HG03558 (cell line): Measurements from ENCODE around the gene RLF.
"Not testable (repeated sequence)": the region's sequence is repeated elsewhere in the genome, so short reads cannot be mapped to it uniquely, and the experiment has no call there.

Experiments used
- ATAC-seq: cut with Tn5 transposase; IDR thresholded peaks from one replicate; pipeline ENCODE4 v1.9.1; 2021; ENCODE audit warnings: moderate number of reproducible peaks; ENCODE audit not compliant: unreplicated experiment; ENCODE audit errors: extremely low read depth

Gene RLF

DNA sequence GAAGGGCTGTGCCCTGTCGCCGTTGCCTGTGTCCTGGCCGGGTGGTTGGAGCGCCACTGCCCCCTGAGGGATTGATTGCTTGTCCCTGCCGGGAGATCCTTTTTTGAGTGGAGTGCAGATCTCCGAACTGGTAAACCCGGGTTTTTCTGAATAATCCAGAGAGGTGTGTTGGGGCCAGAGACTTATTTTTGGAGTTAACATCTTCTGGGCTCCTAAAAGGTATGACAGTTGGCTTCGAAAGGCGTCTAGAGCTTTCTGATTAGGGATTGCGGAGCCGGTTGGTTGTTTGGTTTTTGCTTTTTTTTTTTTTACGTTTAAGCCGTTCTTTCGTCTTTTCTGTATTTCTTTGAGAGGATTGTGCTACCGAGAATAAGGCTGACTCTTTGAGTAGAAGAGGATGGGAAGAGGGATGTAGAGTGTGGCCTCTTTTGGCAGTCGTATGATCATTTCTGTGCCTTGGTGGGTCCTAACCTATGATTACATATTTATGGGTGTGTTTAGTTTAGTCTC, 756 bp downstream of the RLF start:
- peak; percentile 17 for ATAC-seq

DNA sequence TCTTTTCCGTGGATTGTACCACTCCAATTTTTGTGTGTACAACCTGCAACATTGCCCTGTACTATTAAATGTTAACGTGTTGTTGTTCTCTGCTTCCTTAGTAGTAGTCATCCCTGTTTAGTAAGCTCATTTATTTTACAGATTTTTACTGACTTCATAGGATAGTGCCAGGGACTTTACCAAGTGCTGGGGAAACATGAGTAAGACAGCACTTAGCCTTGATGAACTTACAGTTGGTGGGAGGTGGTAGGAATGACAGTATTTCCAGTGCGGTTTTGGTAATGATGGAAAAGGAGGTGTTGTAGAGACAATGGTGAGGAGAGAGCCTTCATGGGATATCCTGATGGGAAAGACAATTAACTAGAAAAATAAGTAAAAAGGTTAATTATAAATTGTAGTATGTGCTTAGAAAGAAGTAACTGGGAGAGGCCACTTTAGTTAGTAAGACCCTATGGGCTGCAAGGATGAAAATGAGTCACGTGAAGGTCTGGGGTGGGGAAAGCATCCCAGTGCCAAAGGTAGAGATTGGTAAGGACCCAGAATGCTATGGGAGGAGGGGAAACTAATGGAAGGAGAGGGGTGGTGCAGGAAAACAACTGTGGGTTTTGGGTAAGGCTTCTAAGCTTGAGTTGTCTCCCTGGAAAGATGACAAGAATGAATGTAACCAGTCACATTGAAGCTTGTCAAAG, 1.7 kb downstream of the RLF start:
- no peak for ATAC-seq

DNA sequence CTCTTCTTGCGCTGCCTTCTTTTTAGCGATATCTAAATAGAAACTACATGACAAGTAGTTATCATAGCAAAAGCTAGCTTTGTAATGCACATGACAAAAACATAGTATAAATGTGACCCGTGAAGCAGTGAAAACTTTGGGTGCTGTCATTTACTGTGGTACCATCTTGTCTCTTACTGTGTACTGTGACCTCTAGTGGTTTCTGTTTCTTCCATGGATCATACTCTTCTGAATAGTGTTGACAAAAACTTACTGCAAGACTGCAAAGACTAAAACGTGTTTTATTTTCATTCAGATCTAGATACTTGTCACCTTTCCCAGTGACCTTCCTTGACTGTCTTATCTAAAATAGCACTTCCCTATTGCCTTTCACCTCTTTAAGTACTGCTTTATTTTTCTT, 6.1 kb downstream of the RLF start:
- no peak for ATAC-seq

DNA sequence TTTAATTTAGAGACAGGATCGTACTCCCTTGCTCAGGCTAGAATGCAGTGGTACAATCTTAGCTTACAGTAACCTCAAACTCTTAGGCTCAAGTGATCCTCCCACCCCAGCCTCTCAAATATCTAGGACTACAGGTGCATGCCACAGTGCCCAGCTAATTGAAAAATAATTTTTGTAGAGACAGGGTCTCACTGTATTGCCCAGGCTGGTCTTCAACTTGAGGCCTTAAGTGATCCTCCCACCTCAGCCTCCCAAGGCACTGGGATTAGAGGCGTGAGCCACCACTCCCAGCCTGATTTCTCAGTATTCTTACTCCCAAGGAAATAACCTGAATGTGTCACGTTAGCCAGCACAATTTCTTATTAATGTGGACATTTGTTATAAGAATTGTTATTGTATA, 9.8 kb downstream of the RLF start:
- ATAC-seq = no peak

DNA sequence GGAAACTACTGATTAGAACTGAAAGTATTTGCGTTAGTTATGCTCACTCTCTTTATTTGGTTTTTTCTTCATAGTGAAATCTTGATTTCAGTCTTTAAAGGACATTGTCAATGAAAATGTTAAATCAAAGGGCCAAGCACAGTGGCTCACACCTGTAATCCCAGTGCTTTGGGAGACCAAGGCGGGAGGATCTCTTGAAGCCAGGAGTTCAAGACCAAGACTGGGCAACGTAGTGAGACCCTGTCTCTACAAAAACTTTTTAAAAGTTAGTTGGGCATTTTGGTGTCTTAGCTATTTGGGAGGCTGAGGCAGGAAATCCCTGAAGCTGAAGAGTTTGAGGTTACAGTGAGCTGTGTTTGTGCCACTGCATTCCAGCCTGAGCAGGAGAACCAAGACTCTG, 13.6 kb downstream of the RLF start:
- no peak for ATAC-seq

DNA sequence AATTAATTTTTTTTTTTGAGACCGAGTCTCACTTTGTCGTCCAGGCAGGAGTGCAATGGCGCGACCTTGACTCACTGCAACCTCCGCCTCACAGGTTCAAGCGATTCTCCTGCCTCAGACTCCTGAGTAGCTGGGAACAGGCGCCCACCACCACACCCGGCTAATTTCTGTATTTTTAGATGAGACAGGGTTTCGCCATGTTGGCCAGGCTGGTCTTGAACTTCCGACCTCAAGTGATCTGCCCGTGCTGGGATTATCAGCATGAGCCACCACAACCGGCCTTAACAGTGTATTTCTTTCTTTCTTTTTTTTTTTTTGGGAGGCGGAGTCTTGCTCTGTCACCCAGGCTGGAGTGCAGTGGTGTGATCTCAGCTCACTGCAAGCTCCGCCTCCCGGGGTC, 15.8 kb downstream of the RLF start:
- not testable (repeated sequence) for ATAC-seq

DNA sequence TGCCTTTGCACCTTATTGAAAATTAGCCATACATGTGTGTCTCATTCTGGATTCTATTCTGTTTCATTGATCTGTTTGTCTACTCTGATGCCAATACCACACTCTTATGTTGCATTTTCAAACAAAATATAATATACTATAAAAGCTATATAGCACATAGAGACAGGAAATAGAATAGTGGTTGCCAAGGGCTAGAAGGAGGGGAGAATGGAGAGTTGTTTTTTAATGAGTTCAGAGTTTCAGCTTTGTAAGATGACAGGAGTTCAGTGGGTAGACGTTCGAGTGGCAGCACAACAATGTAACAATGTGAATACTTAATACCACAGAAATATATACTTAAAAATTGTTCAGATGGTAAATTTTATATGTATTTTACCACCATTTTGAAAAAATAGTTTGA, 17.0 kb downstream of the RLF start:
- no peak for ATAC-seq

DNA sequence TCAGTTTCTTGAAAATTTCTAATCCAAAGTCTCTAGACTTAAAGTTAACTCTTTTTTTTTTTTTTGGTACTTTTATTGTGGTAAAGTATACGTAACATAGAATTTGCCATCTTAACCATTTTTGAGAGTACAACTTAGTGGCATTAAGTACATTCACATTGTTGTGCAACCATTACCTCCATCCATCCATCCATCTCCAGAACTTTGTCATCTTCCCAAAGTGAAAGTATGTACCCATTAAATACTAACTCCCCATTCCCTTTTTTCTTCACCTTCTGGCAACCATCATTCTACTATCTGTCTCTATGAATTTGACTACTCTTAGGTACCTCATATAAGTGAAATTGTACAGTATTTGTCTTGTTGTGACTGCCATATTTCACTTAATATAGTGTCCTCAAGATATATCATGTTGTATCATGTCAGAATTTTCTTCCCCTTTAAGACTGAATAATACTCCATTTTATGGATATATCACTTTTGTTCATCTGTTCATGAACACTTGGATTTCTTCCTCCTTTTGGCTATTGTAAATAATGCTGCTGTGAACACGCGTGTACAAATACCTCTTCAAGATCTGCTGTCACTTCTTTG, 18.4 kb downstream of the RLF start:
- no peak for ATAC-seq

DNA sequence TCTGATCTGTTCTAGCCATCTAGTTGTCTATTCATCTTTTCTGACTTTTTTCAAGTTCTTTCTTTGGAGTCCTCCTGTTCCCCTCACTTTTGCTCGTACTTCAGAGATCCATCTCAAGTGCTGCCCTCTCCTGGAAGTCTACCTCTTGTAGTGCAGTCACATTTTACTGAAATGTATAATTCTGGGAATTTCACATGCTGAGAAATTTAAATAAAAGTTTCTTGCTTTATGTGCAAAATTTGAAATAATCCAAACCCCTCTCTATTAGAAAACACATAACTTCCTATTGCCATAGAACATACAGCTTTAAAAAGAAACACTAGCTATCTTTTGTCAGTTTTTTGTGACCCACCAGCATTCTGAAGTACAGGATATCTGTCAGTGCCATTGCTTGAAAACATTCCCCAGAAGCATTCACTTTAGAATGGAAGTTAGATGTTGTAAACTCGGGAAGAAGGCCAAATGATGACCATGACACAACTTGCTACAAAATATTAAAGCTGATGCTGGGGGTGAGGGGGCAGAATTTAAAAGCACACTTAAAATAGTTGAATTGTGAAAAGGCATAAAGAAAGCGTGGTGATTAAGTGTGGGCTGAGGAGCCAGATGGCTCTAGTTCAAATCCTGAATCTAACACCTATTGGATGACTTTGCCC, 22.0 kb downstream of the RLF start:
- no peak for ATAC-seq

DNA sequence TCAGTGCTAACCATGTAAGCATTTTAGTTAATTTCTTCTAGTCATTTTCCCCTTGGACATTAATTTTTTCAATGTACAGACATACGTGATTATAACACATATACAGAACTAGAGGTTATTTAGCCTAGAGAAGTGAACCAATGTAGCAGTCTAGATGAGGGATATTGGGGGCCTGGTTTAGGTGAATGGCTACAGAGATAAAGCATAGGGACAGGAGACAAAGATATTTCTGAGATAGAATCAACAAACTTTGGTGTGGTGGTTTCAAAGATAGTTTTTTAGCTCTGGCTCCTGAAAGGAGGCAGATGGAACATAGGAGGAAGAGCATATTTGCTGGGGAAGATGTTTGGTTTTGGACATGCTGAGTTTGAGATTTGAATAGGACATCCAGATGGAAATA, 23.0 kb downstream of the RLF start:
- no peak for ATAC-seq

DNA sequence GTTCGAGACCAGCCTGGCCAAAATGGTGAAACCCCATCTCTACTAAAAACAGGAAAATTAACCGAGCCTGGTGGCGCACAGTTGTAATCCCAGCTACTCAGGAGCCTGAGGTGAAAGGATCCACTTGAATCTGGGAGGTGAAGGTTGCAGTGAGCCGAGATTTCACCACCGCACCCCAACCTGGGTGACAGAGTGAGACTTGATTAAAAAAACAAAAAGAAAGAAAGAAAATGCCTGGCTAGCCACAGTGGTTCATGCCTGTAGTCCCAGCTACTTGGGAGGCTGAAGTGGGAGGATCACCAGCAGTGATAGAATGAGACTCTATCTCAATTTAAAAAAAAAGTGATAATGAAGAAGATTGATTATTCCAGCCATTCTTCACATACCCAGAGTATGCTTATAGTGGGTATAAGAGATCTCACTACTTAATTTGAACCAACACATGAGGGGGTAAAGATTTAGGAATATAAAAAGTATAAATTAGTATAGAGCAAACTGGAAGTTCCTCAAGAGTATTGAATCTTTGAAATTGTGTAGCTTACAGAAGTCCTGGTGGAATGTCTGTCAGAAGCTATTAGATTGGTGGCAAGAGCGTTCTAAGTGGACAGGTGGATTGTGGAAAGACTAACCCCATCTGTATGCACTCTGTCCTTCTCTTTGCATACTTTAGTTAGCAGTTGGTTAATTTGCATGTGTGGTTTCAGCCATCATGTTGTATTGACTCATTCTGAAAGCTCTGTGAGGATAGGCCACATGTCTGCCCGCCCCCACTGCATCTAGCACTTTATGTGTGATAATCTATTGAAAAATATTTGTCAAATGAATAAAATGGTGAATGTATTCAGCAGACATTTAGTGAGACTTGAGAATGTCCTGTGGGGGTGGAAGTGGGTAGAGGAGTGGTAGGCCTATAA, 25.0 kb downstream of the RLF start:
- peak; percentile 95 for ATAC-seq

DNA sequence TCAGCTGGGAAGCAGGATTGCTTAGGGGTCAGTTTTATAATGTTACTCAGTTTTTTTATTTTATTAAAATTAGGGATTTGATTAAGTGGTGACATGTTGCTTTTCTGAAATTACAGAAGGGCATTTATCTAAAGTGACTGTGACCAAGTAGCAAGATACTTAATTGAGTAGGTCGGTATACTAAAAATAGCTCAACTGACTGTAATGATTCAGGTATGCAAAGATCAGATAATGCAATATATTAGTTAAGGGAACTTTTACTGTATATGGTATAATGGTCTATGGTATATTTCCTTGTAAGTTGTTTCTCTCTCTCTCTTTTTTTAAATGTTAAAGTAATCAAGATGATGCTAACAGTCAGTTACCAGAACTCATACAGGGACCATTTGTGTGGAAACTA, 26.2 kb downstream of the RLF start:
- ATAC-seq = no peak

DNA sequence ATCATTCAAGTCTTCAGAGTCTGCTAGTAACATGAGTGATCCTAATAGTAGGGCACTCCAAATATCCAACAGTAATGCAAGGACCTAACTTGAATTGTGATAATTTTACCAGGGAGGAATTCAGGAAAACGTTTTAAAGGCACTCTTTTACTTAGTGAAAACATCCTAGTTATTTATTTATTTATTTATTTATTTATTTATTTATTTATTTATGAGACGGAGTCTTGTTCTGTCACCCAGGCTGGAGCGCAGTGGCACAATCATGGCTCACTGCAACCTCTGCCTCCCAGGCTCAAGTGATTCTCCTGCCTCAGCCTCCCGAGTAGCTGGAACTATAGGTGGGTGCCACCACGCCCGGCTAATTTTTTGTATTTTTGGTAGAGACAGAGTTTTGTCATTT, 33.5 kb downstream of the RLF start:
- ATAC-seq = not testable (repeated sequence)

DNA sequence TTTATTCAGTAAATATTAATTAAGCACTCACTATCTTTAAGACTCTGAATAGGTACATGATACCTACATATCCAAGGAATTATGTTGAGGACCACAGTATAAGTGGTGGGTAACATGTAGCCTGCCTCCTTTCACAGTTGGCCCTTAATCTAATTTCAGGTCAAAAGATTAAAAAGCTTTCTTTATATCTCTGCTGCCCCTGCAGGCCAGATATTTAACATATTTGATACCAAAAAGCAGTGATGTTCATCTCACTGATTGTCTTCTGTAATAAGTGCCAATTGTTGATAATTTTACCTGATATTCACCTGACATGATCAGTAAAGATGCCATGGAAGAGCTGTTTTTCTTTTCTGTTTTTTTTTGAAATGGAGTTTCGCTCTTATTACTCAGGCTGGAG, 36.5 kb downstream of the RLF start:
- no peak for ATAC-seq

DNA sequence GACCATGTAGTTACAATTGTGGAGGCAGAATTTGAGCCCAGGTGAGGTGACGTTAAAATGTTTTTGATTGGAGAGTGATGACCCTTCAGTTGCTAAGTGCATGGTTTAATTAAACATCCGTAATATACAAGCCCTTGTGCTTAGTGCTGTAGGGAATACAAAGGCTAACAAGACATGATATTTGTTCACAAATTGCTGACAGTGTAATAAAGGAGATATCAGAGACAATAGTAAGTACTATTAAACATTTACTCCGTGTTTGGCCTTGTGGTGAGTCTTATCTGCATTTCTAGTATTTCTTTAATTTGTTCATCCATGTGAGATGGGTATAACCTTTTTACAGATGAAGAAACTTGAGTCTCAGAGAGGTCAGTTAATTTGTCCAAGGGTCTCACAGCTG, 37.9 kb downstream of the RLF start:
- no peak for ATAC-seq

DNA sequence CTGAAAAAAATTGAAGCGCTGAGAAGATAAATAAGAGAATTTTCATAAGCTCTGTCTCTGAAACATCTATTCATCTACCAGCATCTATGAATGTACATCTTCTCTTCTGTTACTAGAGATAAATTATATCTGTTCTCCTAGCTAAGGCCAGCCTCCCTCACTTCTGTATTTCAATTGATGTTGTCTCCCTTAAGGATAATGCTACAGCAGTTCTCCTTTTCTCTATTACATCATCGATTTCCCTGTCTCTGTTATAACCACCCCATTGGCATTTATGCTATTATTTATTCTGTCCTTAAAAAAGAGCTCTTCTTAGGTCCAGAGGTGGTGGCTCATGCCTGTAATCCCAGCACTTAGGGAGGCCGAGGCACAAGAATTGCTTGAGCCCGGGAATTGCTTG, 43.7 kb downstream of the RLF start:
- no peak for ATAC-seq

DNA sequence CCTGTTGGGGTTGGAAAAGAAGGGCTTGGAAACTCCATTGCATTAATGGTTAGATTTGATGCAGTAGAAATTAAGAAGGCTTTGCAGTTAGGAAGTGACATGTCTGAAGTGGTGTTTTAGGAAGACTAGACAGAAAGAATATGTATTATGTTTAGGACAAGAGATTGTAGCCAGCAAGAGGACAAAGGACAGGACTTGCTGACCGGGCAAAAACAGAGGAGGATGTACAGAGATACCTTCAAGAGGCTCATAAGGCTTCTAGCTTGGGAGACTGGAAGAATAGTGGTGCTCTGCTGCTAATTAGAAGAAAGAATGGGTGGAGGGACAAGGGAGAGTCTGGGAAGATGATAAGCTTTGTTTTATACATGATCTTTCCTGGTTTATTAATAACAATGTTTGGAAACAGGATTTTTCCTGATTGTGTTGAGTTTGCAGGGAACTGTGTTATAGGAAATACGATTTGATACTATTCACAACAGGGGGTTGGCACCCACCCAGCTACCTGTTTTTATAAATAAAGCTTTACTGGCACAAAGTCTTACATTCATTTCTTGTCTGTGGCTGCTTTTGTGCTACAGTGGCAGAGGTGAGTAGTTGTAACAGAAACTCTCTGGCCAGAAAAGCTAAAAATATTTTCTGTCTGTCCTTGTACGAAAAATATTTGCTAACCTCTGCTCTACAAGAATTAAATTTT, 49.5 kb downstream of the RLF start:
- ATAC-seq = no peak

DNA sequence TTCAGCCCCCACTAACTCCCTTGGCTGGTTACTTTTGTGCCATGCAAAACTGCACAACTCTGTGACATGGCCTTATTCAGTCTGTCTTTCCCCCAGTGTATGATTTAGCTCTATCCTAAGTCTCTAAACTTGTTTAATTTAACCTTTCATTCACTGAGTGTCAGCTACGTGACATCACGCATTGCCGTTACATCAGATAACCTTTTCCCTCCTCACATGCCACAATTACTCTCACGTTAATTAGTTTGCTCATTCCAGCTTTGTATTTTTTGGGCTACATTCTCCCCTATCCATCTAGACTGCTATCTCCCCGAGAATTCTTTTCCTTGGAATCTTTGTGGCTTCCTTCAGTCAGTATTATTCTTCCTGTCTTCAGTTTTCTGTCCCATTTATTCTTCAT, 57.1 kb downstream of the RLF start:
- no peak for ATAC-seq

DNA sequence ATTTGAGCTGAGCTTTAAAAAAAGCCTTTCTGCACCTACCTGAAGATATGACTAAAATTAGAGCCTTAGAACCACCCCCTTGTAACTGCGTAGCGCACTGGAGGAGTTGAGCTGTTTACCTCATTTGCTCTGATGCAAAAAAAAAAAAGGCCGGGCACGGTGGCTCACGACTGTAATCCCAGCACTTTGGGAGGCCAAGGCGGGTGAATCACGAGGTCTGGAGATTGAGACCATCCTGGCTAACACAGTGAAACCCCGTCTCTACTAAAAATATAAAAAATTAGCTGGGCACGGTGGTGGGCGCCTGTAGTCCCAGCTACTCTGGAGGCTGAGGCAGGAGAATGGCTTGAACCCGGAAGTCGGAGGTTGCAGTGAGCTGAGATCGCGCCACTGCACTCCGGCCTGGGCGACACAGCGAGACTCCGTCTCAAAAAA, 60.3 kb downstream of the RLF start:
- not testable (repeated sequence) for ATAC-seq
